OCI-LY3 (cell line): Measurements from ENCODE around the gene RRP1.

ENCODE experiments used
- H2AFZ ChIP-seq: fragments of 200-600, 300-600 bp; shearing (Covaris generic); 2 replicates; pipeline ENCODE4 v1.6.0; 2014; ENCODE audit warnings: antibody characterized with exemption, low read depth, low read length
- H3K27ac ChIP-seq: fragments of 200-600, 300-600 bp; sonication (generic); 2 replicates; pipeline ENCODE4 v1.5.1; 2014; ENCODE audit warnings: mild to moderate bottlenecking, low read length, moderate library complexity, mixed read lengths
- H3K27me3 ChIP-seq: fragments of 200-600, 300-600 bp; sonication (generic); 2 replicates; pipeline ENCODE4 v1.6.1; 2014; ENCODE audit warnings: low read depth, low read length, mixed read lengths
- H3K36me3 ChIP-seq: fragments of 200-600, 300-600 bp; sonication (generic); replicated peaks from 2 replicates; pipeline ENCODE3; 2014; ENCODE audit warnings: low read depth, low read length, mixed read lengths
- H3K4me1 ChIP-seq: fragments of 300-600, 200-600 bp; sonication (generic); 2 replicates; pipeline ENCODE4 v1.6.1; 2014; ENCODE audit warnings: low read length, mixed read lengths
- H3K4me2 ChIP-seq: fragments of 200-600, 300-600 bp; sonication (generic); 2 replicates; pipeline ENCODE4 v1.6.1; 2014; ENCODE audit warnings: low read length, mixed read lengths
- H3K4me3 ChIP-seq: fragments of 300-600, 200-600 bp; sonication (generic); 2 replicates; pipeline ENCODE4 v1.5.1; 2014; ENCODE audit warnings: antibody characterized with exemption, mild to moderate bottlenecking, low read length, moderate library complexity
- H3K79me2 ChIP-seq: fragments of 300-600, 200-600 bp; shearing (Covaris generic); 2 replicates; pipeline ENCODE4 v1.6.1; 2014; ENCODE audit warnings: mild to moderate bottlenecking, low read length, mixed read lengths
- H3K9ac ChIP-seq: fragments of 300-600, 200-600 bp; shearing (Covaris generic); 2 replicates; pipeline ENCODE4 v1.6.0; 2014; ENCODE audit warnings: mild to moderate bottlenecking, low read length, moderate library complexity
- H3K9me3 ChIP-seq: fragments of 200-600, 300-600 bp; shearing (Covaris generic); 2 replicates; pipeline ENCODE4 v1.6.1; 2014; ENCODE audit warnings: low read length, mixed read lengths; ENCODE audit not compliant: insufficient read depth
- H4K20me1 ChIP-seq: fragments of 200-600, 300-600 bp; sonication (generic); 2 replicates; pipeline ENCODE4 v1.6.1; 2016; ENCODE audit warnings: low read length, mixed read lengths; ENCODE audit not compliant: insufficient read depth
- EZH2phosphoT487 ChIP-seq: fragments of 200-600 bp; shearing (Covaris generic); IDR thresholded peaks from 2 replicates; pipeline ENCODE4 v1.6.1; 2018; ENCODE audit warnings: antibody characterized with exemption, mixed run types, low read depth
- TF ChIP-seq, protein P1 (sequence below): fragments of 200-600, 300-600 bp; sonication (generic); IDR thresholded peaks from 2 replicates; pipeline ENCODE4 v1.5.1; 2014; ENCODE audit warnings: antibody characterized with exemption, low read length, low read depth

Gene RRP1, protein sequence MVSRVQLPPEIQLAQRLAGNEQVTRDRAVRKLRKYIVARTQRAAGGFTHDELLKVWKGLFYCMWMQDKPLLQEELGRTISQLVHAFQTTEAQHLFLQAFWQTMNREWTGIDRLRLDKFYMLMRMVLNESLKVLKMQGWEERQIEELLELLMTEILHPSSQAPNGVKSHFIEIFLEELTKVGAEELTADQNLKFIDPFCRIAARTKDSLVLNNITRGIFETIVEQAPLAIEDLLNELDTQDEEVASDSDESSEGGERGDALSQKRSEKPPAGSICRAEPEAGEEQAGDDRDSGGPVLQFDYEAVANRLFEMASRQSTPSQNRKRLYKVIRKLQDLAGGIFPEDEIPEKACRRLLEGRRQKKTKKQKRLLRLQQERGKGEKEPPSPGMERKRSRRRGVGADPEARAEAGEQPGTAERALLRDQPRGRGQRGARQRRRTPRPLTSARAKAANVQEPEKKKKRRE

DNA sequence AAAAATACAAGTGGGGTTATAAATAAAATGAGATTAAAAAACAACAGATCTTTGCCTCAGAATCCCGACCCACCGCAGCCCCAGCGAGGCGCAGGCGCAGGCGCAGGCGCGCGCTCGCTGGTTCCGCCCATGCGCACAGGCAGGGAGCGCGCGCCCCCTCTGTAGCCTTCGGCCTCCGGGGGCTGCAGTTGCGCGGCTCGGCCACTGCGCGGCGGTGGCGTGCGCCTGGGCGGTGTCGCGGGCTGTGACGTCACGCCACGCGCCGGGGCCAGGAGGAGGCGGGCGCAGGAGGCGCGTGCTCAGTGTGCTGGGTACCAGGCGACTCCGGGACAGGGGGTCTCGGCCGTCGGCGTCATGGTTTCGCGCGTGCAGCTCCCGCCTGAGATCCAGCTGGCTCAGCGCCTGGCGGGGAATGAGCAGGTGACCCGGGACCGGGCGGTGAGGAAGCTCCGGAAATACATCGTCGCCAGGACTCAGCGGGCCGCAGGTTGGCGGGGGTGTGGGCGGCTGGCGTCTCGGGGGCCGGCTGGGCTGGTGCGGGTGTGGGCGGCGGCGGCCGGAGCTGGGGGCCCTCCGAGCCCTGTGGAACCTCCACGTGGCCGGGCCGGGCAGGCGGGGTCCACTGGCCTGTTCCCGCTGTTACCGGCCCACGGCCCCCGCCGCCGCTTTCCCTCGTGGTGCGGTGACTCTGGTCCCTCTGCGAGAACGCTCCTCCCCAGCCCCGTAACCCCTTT is at the start of gene RRP1:
RRP1 (plus strand) TSS at position 302 of the 734 bp plus-strand sequence; CDS start at position 355, 53 bp downstream.
- Histone ChIP-seq H3K27me3 (no peaks in the 10 kb centered on the region), H3K36me3 (peaks cover 31% of the 10 kb centered on the region), H3K27ac (peak within 1 kb of the TSS; percentile 48; the same call in 1 of the 2 replicates), H3K9ac (peak within 1 kb of the TSS; percentile 85), H3K9me3 (no peaks in the 10 kb centered on the region), H2AFZ (no peak within 1 kb of the TSS; the same call in 1 of the 2 replicates), H4K20me1 (peaks cover 6% of the 10 kb centered on the region; the same call in 1 of the 2 replicates), H3K4me1 (peaks cover 8% of the 10 kb centered on the region), H3K4me2 (peak within 1 kb of the TSS; percentile 93), H3K4me3 (peak within 1 kb of the TSS; percentile 98), H3K79me2 (peaks cover 51% of the 10 kb centered on the region)
- TF ChIP-seq, protein P1, sequence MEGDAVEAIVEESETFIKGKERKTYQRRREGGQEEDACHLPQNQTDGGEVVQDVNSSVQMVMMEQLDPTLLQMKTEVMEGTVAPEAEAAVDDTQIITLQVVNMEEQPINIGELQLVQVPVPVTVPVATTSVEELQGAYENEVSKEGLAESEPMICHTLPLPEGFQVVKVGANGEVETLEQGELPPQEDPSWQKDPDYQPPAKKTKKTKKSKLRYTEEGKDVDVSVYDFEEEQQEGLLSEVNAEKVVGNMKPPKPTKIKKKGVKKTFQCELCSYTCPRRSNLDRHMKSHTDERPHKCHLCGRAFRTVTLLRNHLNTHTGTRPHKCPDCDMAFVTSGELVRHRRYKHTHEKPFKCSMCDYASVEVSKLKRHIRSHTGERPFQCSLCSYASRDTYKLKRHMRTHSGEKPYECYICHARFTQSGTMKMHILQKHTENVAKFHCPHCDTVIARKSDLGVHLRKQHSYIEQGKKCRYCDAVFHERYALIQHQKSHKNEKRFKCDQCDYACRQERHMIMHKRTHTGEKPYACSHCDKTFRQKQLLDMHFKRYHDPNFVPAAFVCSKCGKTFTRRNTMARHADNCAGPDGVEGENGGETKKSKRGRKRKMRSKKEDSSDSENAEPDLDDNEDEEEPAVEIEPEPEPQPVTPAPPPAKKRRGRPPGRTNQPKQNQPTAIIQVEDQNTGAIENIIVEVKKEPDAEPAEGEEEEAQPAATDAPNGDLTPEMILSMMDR, result peak; percentile 62
- TF ChIP-seq EZH2phosphoT487, result no peak

DNA sequence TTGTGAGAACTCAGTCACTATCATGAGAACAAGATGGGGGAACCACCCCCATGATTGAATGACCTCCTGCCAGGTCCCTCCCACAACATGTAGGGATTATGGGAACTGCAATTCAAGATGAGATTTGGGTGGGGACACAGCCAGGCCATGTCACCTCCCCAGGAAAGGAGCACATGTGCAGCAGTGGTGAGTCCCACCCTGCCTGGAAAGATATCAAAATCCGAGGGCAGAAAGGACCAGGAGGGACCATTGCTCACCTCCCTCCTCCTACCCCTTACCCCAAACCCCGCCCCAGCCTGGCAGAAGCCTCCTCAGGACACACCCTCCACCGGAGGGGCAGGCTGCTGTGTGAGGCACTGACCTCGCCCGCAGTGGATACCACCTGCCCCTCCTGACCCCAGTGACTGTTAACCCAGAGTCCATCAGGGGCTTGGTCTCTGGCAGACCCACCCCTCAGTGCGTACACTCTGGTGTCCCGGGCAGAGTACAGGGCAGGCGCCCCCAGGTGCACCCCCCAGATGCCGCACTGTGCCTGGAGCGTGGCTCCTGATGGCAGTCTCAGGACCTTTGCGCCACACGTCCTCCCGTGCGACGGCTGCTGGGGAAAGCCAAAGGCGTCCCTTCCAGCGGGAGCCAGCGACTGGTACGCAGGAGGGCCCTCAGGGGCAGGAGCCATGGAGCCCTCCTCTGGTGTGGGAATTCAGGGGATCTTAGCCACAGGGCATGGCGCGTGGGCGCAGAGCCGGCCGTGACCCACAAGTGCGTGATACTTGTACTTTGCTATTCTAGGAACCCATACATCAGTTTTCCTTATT is 49.5 kb upstream of the RRP1 start:
- Histone ChIP-seq H4K20me1 (no peaks in the 10 kb centered on the region), H3K4me3 (no peak overlapping the region), H3K27me3 (no peaks in the 10 kb centered on the region), H3K9ac (no peak overlapping the region), H3K9me3 (no peaks in the 10 kb centered on the region), H3K4me1 (no peaks in the 10 kb centered on the region), H2AFZ (no peak overlapping the region), H3K79me2 (no peaks in the 10 kb centered on the region), H3K4me2 (no peak overlapping the region), H3K27ac (no peak overlapping the region), H3K36me3 (peaks cover 5% of the 10 kb centered on the region)
- TF ChIP-seq, protein P1, result no peak
- TF ChIP-seq EZH2phosphoT487, result no peak

DNA sequence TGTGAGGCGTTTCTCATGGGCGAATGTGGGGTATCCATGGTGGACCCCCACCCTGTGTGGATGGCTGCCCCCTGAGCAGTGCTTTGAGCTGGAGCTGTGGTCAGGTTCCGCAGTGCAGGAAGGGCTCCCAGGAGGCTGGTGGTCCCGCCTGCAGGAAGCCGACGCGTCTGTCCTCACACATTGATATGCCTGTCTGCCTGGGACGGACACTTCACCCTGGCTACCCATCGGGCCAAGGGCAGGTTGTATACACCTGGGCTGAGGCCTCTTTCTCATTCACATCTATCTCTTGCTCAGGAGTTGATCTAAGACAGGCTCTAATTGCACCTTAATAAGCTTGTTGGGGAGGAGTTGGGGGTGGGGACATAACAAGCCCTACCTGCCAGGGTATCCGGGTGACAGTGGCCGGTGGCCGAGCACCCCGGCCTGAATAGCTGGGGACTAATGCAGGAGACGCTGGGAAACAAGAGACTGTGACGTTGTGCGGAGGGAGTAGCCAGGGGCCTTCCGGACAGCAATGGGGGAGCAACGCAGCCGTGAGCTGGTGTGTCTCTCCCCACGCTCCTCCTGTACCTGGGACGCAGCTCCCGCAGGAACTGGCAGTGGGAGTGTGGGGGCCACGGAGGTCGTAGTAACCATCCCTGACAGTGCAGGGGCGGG is 48.8 kb upstream of the RRP1 start:
- no peaks in the 10 kb centered on the region for H4K20me1 ChIP-seq
- H2AFZ ChIP-seq, result no peak overlapping the region
- H3K36me3 ChIP-seq, result peaks cover 5% of the 10 kb centered on the region
- no peaks in the 10 kb centered on the region for H3K4me1 ChIP-seq
- no peak overlapping the region for H3K9ac ChIP-seq
- TF ChIP-seq, protein P1, result no peak
- TF ChIP-seq EZH2phosphoT487, result no peak
- no peak overlapping the region for H3K4me3 ChIP-seq
- H3K27ac ChIP-seq, result no peak overlapping the region
- H3K79me2 ChIP-seq, result no peaks in the 10 kb centered on the region
- H3K9me3 ChIP-seq, result no peaks in the 10 kb centered on the region
- H3K4me2 ChIP-seq, result no peak overlapping the region
- H3K27me3 ChIP-seq, result no peaks in the 10 kb centered on the region
